Common myeloid progenitor, CD34-positive (primary cell): ENCODE results near the gene FBXO22.

Source experiments
- CTCF ChIA-PET: fragments of 350-600 bp; sonication (Branson Sonifier 250); formaldehyde crosslinking; loops from one replicate; lab custom pipeline; 2021; ENCODE audit warnings: antibody characterized with exemption; lab: Charles Lee
- POLR2A ChIA-PET: fragments of 350-600 bp; sonication (Branson Sonifier 250); formaldehyde crosslinking; loops from one replicate; lab custom pipeline; 2021; ENCODE audit warnings: antibody characterized with exemption; lab: Charles Lee
- DNase-seq, 3 donors: peaks; one replicate each; pipeline versions ENCODE4 v3.0.0 to v3.0.0-alpha.2; 2013
- H3K27ac ChIP-seq, 2 experiments: 1 replicate in 1 of 2; 2 replicates in 1 of 2; pipeline ENCODE4 v1.7.0; 2013; ENCODE audit warnings: inconsistent platforms in 2 of 2, low read length in 2 of 2, mild to moderate bottlenecking in 2 of 2, low read depth in 1 of 2, moderate library complexity in 1 of 2; ENCODE audit not compliant: severe bottlenecking in 2 of 2, insufficient read depth in 1 of 2, poor library complexity in 1 of 2
- H3K27me3 ChIP-seq, 5 experiments: replicated peaks in 2 of 5; 1 replicate in 3 of 5; 2 replicates in 2 of 5; pipeline versions ENCODE4 v1.6.1 to v1.7.0; 2013; ENCODE audit warnings: low read length in 4 of 5, mild to moderate bottlenecking in 2 of 5, moderate library complexity in 2 of 5, inconsistent platforms in 1 of 5; ENCODE audit not compliant: insufficient read depth in 5 of 5, control insufficient read depth in 4 of 5
- H3K36me3 ChIP-seq, 4 experiments: 1 replicate in 2 of 4; 2 replicates in 2 of 4; pipeline versions ENCODE4 v1.6.1 to v1.7.0; 2013; ENCODE audit warnings: low read length in 3 of 4, control low read depth in 1 of 4, mild to moderate bottlenecking in 1 of 4; ENCODE audit not compliant: control insufficient read depth in 4 of 4, insufficient read depth in 4 of 4
- H3K4me1 ChIP-seq, 4 experiments: 1 replicate in 3 of 4; 2 replicates in 1 of 4; pipeline versions ENCODE4 v1.6.1 to v1.7.1; 2013; ENCODE audit warnings: low read length in 3 of 4, mild to moderate bottlenecking in 3 of 4, control low read depth in 1 of 4, inconsistent platforms in 1 of 4, moderate library complexity in 1 of 4; ENCODE audit not compliant: control insufficient read depth in 4 of 4, insufficient read depth in 4 of 4; ENCODE audit errors: control extremely low read depth in 1 of 4
- H3K4me3 ChIP-seq, 7 experiments: 1 replicate in 4 of 7; 2 replicates in 3 of 7; pipeline versions ENCODE4 v1.5.1 to v1.7.0; 2013; ENCODE audit warnings: mild to moderate bottlenecking in 7 of 7, low read length in 6 of 7, moderate library complexity in 6 of 7, inconsistent platforms in 2 of 7, low read depth in 2 of 7, control low read depth in 1 of 7; ENCODE audit not compliant: insufficient read depth in 4 of 7, control insufficient read depth in 1 of 7; ENCODE audit errors: extremely low read depth in 1 of 7
- H3K9me3 ChIP-seq, 5 experiments: 1 replicate in 4 of 5; 2 replicates in 1 of 5; pipeline versions ENCODE4 v1.6.1 to v1.7.1; 2013; ENCODE audit warnings: low read length in 4 of 5, mild to moderate bottlenecking in 2 of 5, inconsistent platforms in 1 of 5, low read depth in 1 of 5, moderate library complexity in 1 of 5; ENCODE audit not compliant: control insufficient read depth in 4 of 5, insufficient read depth in 2 of 5; ENCODE audit errors: control extremely low read depth in 1 of 5
- WGBS: methylation state at CpG from one replicate; pipeline ENCODE4 v1.1.5; 2013; ENCODE audit not compliant: insufficient coverage; 5-methylcytosine and 5-hydroxymethylcytosine counted together

Gene FBXO22

GRCh38 chr15:75942464-75942863 is 38.8 kb downstream of the FBXO22 start:
- no peak overlapping the region for H3K4me3 ChIP-seq
- no peaks in the 10 kb centered on the region for H3K4me1 ChIP-seq
- peaks cover 0 to 7% (median 1%) of the 10 kb centered on the region in 4 experiments for H3K36me3 ChIP-seq
- peaks cover 0 to 2% (median 0%) of the 10 kb centered on the region in 5 experiments for H3K9me3 ChIP-seq
- POLR2A ChIA-PET: no interaction called here
- 100% methylated on average over 2 of the region's 3 CpGs for WGBS
- H3K27ac ChIP-seq: no peak overlapping the region
- no peak for DNase-seq
- H3K27me3 ChIP-seq: no peaks in the 10 kb centered on the region
- CTCF ChIA-PET: no interaction called here

GRCh38 chr15:75943246-75943645 is 39.6 kb downstream of the FBXO22 start:
- peaks cover 0 to under 1% (median 0%) of the 10 kb centered on the region in 4 experiments for H3K36me3 ChIP-seq
- no peaks in the 10 kb centered on the region for H3K4me1 ChIP-seq
- 100% methylated on average over 2 of the region's 5 CpGs for WGBS
- H3K27ac ChIP-seq: no peak overlapping the region
- ChIA-PET CTCF (no interaction called here), POLR2A (no interaction called here)
- no peak for DNase-seq
- H3K4me3 ChIP-seq: no peak overlapping the region
- H3K9me3 ChIP-seq: peaks cover 0 to 2% (median 0%) of the 10 kb centered on the region in 5 experiments
- H3K27me3 ChIP-seq: no peaks in the 10 kb centered on the region

- no CpG with 5 or more reads among the region's 1 CpG for WGBS
- POLR2A ChIA-PET: no interaction called here
- DNase-seq: no peak
Measured at GRCh38 chr15:75943713-75944215, 40.1 kb downstream of the FBXO22 start.

GRCh38 chr15:75945953-75946352 is 42.3 kb downstream of the FBXO22 start:
- POLR2A ChIA-PET: no interaction called here
- no peaks in the 10 kb centered on the region for H3K4me1 ChIP-seq
- CTCF ChIA-PET: no interaction called here
- H3K36me3 ChIP-seq: no peaks in the 10 kb centered on the region
- H3K27ac ChIP-seq: no peak overlapping the region
- WGBS: 71% methylated on average over 3 of the region's 4 CpGs
- peak; percentile 17 to 79 (median 72) for DNase-seq
- no peaks in the 10 kb centered on the region for H3K9me3 ChIP-seq
- H3K4me3 ChIP-seq: no peak overlapping the region
- no peaks in the 10 kb centered on the region for H3K27me3 ChIP-seq

More at GRCh38 chr15:75943713-75944215, 40.1 kb downstream of the FBXO22 start:
- no peaks in the 10 kb centered on the region for H3K27me3 ChIP-seq
- no peak overlapping the region for H3K27ac ChIP-seq
- no peaks in the 10 kb centered on the region for H3K36me3 ChIP-seq
- H3K4me1 ChIP-seq: no peaks in the 10 kb centered on the region
- CTCF ChIA-PET: no interaction called here
- H3K4me3 ChIP-seq: no peak overlapping the region
- peaks cover 0 to 2% (median 0%) of the 10 kb centered on the region in 5 experiments for H3K9me3 ChIP-seq

GRCh38 chr15:75947092-75947491 is 43.4 kb downstream of the FBXO22 start:
- ChIA-PET CTCF (no interaction called here), POLR2A (no interaction called here)
- DNase-seq: no peak
- Histone ChIP-seq H3K27ac (no peak overlapping the region), H3K4me1 (no peaks in the 10 kb centered on the region), H3K9me3 (no peaks in the 10 kb centered on the region), H3K36me3 (no peaks in the 10 kb centered on the region), H3K4me3 (no peak overlapping the region), H3K27me3 (no peaks in the 10 kb centered on the region)
- 100% methylated on average over 1 of the region's 1 CpG for WGBS

- H3K27me3 ChIP-seq: no peaks in the 10 kb centered on the region
- H3K9me3 ChIP-seq: no peaks in the 10 kb centered on the region
- no peak overlapping the region for H3K27ac ChIP-seq
- DNase-seq: no peak
- no peaks in the 10 kb centered on the region for H3K4me1 ChIP-seq
- ChIA-PET POLR2A (no interaction called here), CTCF (no interaction called here)
- no peak overlapping the region for H3K4me3 ChIP-seq
- H3K36me3 ChIP-seq: no peaks in the 10 kb centered on the region
- WGBS: 86% methylated on average over 7 of the region's 8 CpGs
Measured at GRCh38 chr15:75948761-75949296, 45.2 kb downstream of the FBXO22 start.

GRCh38 chr15:75952525-75952924 is 48.8 kb downstream of the FBXO22 start:
- H3K9me3 ChIP-seq: no peaks in the 10 kb centered on the region
- H3K27ac ChIP-seq: no peak overlapping the region
- DNase-seq: peak in 2 of 3 donors; percentile 34 to 51
- H3K27me3 ChIP-seq: no peaks in the 10 kb centered on the region
- no CpG with 5 or more reads among the region's 4 CpGs for WGBS
- no peaks in the 10 kb centered on the region for H3K4me1 ChIP-seq
- H3K36me3 ChIP-seq: no peaks in the 10 kb centered on the region
- H3K4me3 ChIP-seq: no peak overlapping the region
- ChIA-PET CTCF (interaction anchor here (1.3 kb wide), 1 partner anchor 23 kb away, joined by 4 read pairs; no protein-coding TSS in a partner anchor), POLR2A (interaction anchor here (0.7 kb wide), 1 partner anchor 125 kb away, joined by 3 read pairs; no protein-coding TSS in a partner anchor)
